Measurements from ENCODE around the gene HK1. TPM values are rescaled to one million over a fixed set of nuclear protein-coding genes. Genes with fewer than 3 reads are reported as not detected.

Gene HK1
- total and polyA plus RNA-seq, 2 donors (not counting 1 experiment from before 2014, with no cell fraction given), result 24.7 to 40.8 TPM

GRCh38 chr10:69435966-69436520 lies 157.7 kb downstream of the HK1 start:
- CTCF ChIA-PET, result no interaction called here
- no peak overlapping the region for H3K27ac ChIP-seq (ENCODE audit: low read length in 2 of 2)
- no peak for DNase-seq
- H3K4me2 ChIP-seq (replicated peaks; ENCODE audit: low read depth, low read length, poor library complexity, severe bottlenecking), result no peak overlapping the region
- no peak overlapping the region for H3K4me3 ChIP-seq (ENCODE audit: control extremely low read depth in 1 of 5, extremely low read depth in 1 of 5, insufficient read depth in 1 of 5, low read depth in 2 of 5, low read length in 4 of 5)
- Mint-ChIP-seq H3K4me1 (no peaks in the 10 kb centered on the region), H3K4me3 (no peak overlapping the region), H3K27me3 (peaks cover 25% of the 10 kb centered on the region), H3K9me3 (ENCODE audit: insufficient read depth) (no peaks in the 10 kb centered on the region), H3K27ac (no peak overlapping the region)
- H3K27me3 ChIP-seq (replicated peaks in 1 of 4; ENCODE audit: control extremely low read depth in 1 of 4, control insufficient read depth in 3 of 4, insufficient read depth in 4 of 4, low read length in 3 of 4), result peaks cover 0 to 11% (median 0%) of the 10 kb centered on the region in 4 experiments
- intact Hi-C loops (cut with micrococcal nuclease), result no loop called here
- WGBS (ENCODE audit: insufficient coverage), result 94% methylated on average over 14 of the region's 14 CpGs
- H3K79me2 ChIP-seq (ENCODE audit: control insufficient read depth, insufficient read depth, low read length), result no peaks in the 10 kb centered on the region
- TF ChIP-seq EZH2 (IDR thresholded peaks at IDR 0.05; ENCODE audit: borderline replicate concordance, insufficient read depth, low read depth, low read length, poor library complexity, severe bottlenecking) (no peak), CTCF (IDR thresholded peaks at IDR 0.05) (no peak)
- no peak for ATAC-seq (ENCODE audit: low read depth)
- H3K9ac ChIP-seq (ENCODE audit: low read length), result no peak overlapping the region
- no peaks in the 10 kb centered on the region for H4K20me1 ChIP-seq (ENCODE audit: control insufficient read depth, insufficient read depth, low read length, poor library complexity, severe bottlenecking)
- no peaks in the 10 kb centered on the region for H3K4me1 ChIP-seq (ENCODE audit: control insufficient read depth in 2 of 2, insufficient read depth in 2 of 2, low read length in 2 of 2)
- no peaks in the 10 kb centered on the region for H3K36me3 ChIP-seq (replicated peaks in 1 of 2; ENCODE audit: control extremely low read depth in 1 of 2, control insufficient read depth in 1 of 2, extremely low read depth in 1 of 2, insufficient read depth in 2 of 2, low read length in 1 of 2)
- no peak overlapping the region for H2AFZ ChIP-seq (ENCODE audit: insufficient read depth, low read depth, low read length, poor library complexity, severe bottlenecking)
- H3K9me3 ChIP-seq (ENCODE audit: control extremely low read depth in 1 of 3, control insufficient read depth in 2 of 3, insufficient read depth in 1 of 3, low read length in 2 of 3), result peaks cover 0 to 5% (median 0%) of the 10 kb centered on the region in 3 donors
- POLR2A ChIA-PET, result no interaction called here

DNA sequence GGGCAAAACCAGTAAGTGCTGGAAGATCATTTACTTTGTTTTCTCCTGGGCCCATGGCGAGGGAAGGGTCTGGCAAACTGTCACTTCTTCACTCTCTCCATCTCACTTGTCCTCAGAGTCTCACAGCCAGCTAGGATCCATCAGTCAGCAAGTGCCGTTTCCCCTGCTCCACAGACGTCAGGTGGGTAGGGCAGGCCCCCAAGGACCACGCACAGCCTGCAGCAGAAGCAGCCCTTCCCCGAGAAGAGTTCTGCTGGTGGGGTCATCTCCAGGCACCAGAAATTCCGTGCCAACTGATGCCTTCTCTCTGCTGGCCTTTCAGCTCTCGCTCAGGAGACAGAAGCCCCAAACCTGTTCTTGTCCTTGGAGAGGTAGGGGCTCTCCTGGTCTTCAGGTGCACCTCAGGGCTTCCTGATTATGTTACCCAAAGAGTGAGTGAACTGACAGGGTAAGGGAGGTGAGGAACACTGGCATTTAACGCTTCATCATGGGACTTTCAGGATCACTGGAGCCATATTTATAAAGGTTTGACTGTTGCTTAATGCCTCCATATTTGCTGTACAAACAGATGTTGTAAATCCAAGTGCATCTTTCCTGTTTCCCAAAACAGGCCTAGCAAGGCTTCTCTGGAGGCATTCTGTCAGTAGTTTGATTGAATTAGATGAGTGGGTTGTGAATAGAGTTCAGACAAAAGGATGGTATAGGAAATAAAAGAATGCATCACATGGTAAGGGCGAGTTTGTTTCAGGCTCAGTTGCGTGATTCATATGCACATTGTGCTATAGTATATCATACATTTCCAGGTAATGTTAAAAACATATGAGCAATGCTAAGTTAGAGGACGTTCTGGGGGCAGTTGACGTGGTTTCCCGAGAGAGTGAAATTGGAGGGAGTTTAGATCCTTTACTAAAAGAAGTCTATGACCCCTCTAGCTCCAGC lies 159.3 kb downstream of the HK1 start:
- H3K4me3 ChIP-seq (ENCODE audit: control extremely low read depth in 1 of 5, extremely low read depth in 1 of 5, insufficient read depth in 1 of 5, low read depth in 2 of 5, low read length in 4 of 5), result no peak overlapping the region
- no peak for ATAC-seq (ENCODE audit: low read depth)
- no peak overlapping the region for H3K4me3 Mint-ChIP-seq
- no peaks in the 10 kb centered on the region for H4K20me1 ChIP-seq (ENCODE audit: control insufficient read depth, insufficient read depth, low read length, poor library complexity, severe bottlenecking)
- H3K9me3 Mint-ChIP-seq (ENCODE audit: insufficient read depth), result no peaks in the 10 kb centered on the region
- DNase-seq, result no peak
- ChIA-PET POLR2A (no interaction called here), CTCF (no interaction called here)
- H3K27ac ChIP-seq (ENCODE audit: low read length in 2 of 2), result no peak overlapping the region
- no peak overlapping the region for H3K9ac ChIP-seq (ENCODE audit: low read length)
- intact Hi-C loops (cut with micrococcal nuclease), result no loop called here
- peaks cover 0 to 11% (median 0%) of the 10 kb centered on the region in 4 experiments for H3K27me3 ChIP-seq (replicated peaks in 1 of 4; ENCODE audit: control extremely low read depth in 1 of 4, control insufficient read depth in 3 of 4, insufficient read depth in 4 of 4, low read length in 3 of 4)
- 81% methylated on average over 7 of the region's 13 CpGs for WGBS (ENCODE audit: insufficient coverage)
- no peak overlapping the region for H2AFZ ChIP-seq (ENCODE audit: insufficient read depth, low read depth, low read length, poor library complexity, severe bottlenecking)
- no peak overlapping the region for H3K27ac Mint-ChIP-seq
- H3K4me1 ChIP-seq (ENCODE audit: control insufficient read depth in 2 of 2, insufficient read depth in 2 of 2, low read length in 2 of 2), result no peaks in the 10 kb centered on the region
- H3K9me3 ChIP-seq (ENCODE audit: control extremely low read depth in 1 of 3, control insufficient read depth in 2 of 3, insufficient read depth in 1 of 3, low read length in 2 of 3), result peaks cover 0 to 5% (median 0%) of the 10 kb centered on the region in 3 donors
- TF ChIP-seq EZH2 (IDR thresholded peaks at IDR 0.05; ENCODE audit: borderline replicate concordance, insufficient read depth, low read depth, low read length, poor library complexity, severe bottlenecking) (no peak), CTCF (IDR thresholded peaks at IDR 0.05) (no peak)
- H3K4me1 Mint-ChIP-seq, result no peaks in the 10 kb centered on the region
- no peak overlapping the region for H3K4me2 ChIP-seq (replicated peaks; ENCODE audit: low read depth, low read length, poor library complexity, severe bottlenecking)
- H3K27me3 Mint-ChIP-seq, result peaks cover 29% of the 10 kb centered on the region
- H3K79me2 ChIP-seq (ENCODE audit: control insufficient read depth, insufficient read depth, low read length), result no peaks in the 10 kb centered on the region
- no peaks in the 10 kb centered on the region for H3K36me3 ChIP-seq (replicated peaks in 1 of 2; ENCODE audit: control extremely low read depth in 1 of 2, control insufficient read depth in 1 of 2, extremely low read depth in 1 of 2, insufficient read depth in 2 of 2, low read length in 1 of 2)
